NCI-H1048 (cell line): ENCODE measurements around the gene UMAD1.

Experiments used
- DNase-seq: peaks from one replicate; lab custom pipeline; 2025; lab: John Stamatoyannopoulos, UW

Gene UMAD1

GRCh38 chr7:7693881-7694280, 53.3 kb downstream of the UMAD1 start:
- DNase-seq: no peak

- no peak for DNase-seq
Observed at GRCh38 chr7:7694542-7694941, 54.0 kb downstream of the UMAD1 start.

- DNase-seq: no peak
Observed at GRCh38 chr7:7695111-7695817, 54.7 kb downstream of the UMAD1 start.

GRCh38 chr7:7696458-7697119, 56.0 kb downstream of the UMAD1 start:
- DNase-seq: no peak

GRCh38 chr7:7698930-7699329, 58.4 kb downstream of the UMAD1 start:
- DNase-seq: no peak

- DNase-seq: no peak
Observed at GRCh38 chr7:7699380-7699779, 58.8 kb downstream of the UMAD1 start.

GRCh38 chr7:7699970-7700369, 59.4 kb downstream of the UMAD1 start:
- DNase-seq: no peak

- no peak for DNase-seq
Observed at GRCh38 chr7:7701527-7701926, 61.0 kb downstream of the UMAD1 start.

GRCh38 chr7:7702826-7703225, 62.3 kb downstream of the UMAD1 start:
- DNase-seq: no peak

- no peak for DNase-seq
Observed at GRCh38 chr7:7703427-7703826, 62.9 kb downstream of the UMAD1 start.

- no peak for DNase-seq
Observed at GRCh38 chr7:7704867-7705266, 64.3 kb downstream of the UMAD1 start.

- no peak for DNase-seq
Observed at GRCh38 chr7:7705318-7705717, 64.8 kb downstream of the UMAD1 start.

GRCh38 chr7:7706101-7706511, 65.6 kb downstream of the UMAD1 start:
- DNase-seq: no peak

- no peak for DNase-seq
Observed at GRCh38 chr7:7706556-7707172, 66.1 kb downstream of the UMAD1 start.

- DNase-seq: no peak
Observed at GRCh38 chr7:7707246-7707645, 66.7 kb downstream of the UMAD1 start.

- DNase-seq: no peak
Observed at GRCh38 chr7:7707806-7708205, 67.3 kb downstream of the UMAD1 start.

- DNase-seq: no peak
Observed at GRCh38 chr7:7709291-7709690, 68.7 kb downstream of the UMAD1 start.

GRCh38 chr7:7710469-7710868, 69.9 kb downstream of the UMAD1 start:
- DNase-seq: no peak

- DNase-seq: no peak
Observed at GRCh38 chr7:7713730-7714129, 73.2 kb downstream of the UMAD1 start.

GRCh38 chr7:7718492-7718891, 77.9 kb downstream of the UMAD1 start, which contains the start of gene RPA3:
RPA3 (minus strand) TSS chr7:7718607; CDS start chr7:7640418, 78,189 bp downstream.
- DNase-seq: no peak

- DNase-seq: no peak
Observed at GRCh38 chr7:7719236-7719635, 78.7 kb downstream of the UMAD1 start.

- DNase-seq: no peak
Observed at GRCh38 chr7:7720193-7720592, 79.6 kb downstream of the UMAD1 start.
